NCI-H2081 (cell line): ENCODE measurements around the gene FEN1.

Experiments used
- DNase-seq, 2 experiments: peaks; one replicate each; lab custom pipeline; 2025; lab: John Stamatoyannopoulos, UW

FEN1 gene

GRCh38 chr11:61792310-61793082 is at the start of gene FEN1, which contains the start of gene TMEM258:
FEN1 (plus strand) TSS chr11:61792911; CDS start chr11:61795362, 2,451 bp downstream.
TMEM258 (minus strand) TSS chr11:61792599; CDS start chr11:61792558, 41 bp downstream.
- peak; percentile 85 to 93 for DNase-seq

GRCh38 chr11:61743486-61744095 is 49.1 kb upstream of the FEN1 start:
- DNase-seq = no peak

GRCh38 chr11:61744181-61744580 is 48.5 kb upstream of the FEN1 start:
- no peak for DNase-seq

GRCh38 chr11:61744609-61745156 is 48.0 kb upstream of the FEN1 start:
- DNase-seq = no peak

- DNase-seq = peak; percentile 14 to 30
Measured at GRCh38 chr11:61745781-61746441, 46.8 kb upstream of the FEN1 start.

GRCh38 chr11:61746442-61747191 is 46.1 kb upstream of the FEN1 start:
- DNase-seq = no peak

- peak; percentile 9 to 16 for DNase-seq
Measured at GRCh38 chr11:61747192-61747966, 45.3 kb upstream of the FEN1 start.

- no peak for DNase-seq
Measured at GRCh38 chr11:61747967-61748285, 44.8 kb upstream of the FEN1 start.

- no peak for DNase-seq
Measured at GRCh38 chr11:61749591-61750217, 43.0 kb upstream of the FEN1 start.

- no peak for DNase-seq
Measured at GRCh38 chr11:61750631-61751273, 42.0 kb upstream of the FEN1 start.

- no peak for DNase-seq
Measured at GRCh38 chr11:61751384-61751783, 41.3 kb upstream of the FEN1 start.

- peak; percentile 19 to 35 for DNase-seq
Measured at GRCh38 chr11:61752117-61752924, 40.4 kb upstream of the FEN1 start, which contains the start of gene MYRF. MYRF (plus strand) TSS chr11:61752636; CDS start chr11:61752745, 109 bp downstream.

- DNase-seq = no peak
Measured at GRCh38 chr11:61752925-61753521, 39.7 kb upstream of the FEN1 start.

- DNase-seq = no peak
Measured at GRCh38 chr11:61753672-61754071, 39.0 kb upstream of the FEN1 start.

GRCh38 chr11:61754534-61755482 is 37.9 kb upstream of the FEN1 start:
- DNase-seq = no peak

GRCh38 chr11:61756147-61756451 is 36.6 kb upstream of the FEN1 start:
- no peak for DNase-seq

- no peak for DNase-seq
Measured at GRCh38 chr11:61756452-61757212, 36.1 kb upstream of the FEN1 start.
